NCI-H187 (cell line): Measurements from ENCODE around the gene RSPO1.
"Not testable (repeated sequence)": the region's sequence is repeated elsewhere in the genome, so short reads cannot be mapped to it uniquely, and the experiment has no call there.

Source experiments
- DNase-seq, 2 experiments: peaks; one replicate each; lab custom pipeline; 2025; lab: John Stamatoyannopoulos, UW

RSPO1 gene

DNA sequence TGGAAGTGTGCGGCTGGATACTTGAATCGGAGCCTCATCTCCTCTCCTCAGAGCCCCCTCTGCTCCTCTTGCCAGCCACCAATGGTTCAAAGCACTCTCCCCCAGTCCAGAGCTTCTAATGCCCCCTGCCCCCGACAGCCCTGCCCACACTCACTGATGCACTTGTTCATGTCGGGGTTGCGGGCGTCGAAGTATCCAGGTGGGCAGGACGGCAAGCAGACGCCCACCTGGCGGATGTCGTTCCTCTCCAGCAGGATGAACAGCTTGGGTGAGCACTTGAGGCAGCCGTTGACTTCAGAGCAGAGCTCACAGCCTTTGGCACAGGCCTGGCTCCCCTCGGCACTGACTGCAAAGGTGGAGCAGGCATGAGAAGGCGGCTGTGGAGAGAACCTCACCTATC lies 18.4 kb downstream of the RSPO1 start:
- DNase-seq, result no peak

DNA sequence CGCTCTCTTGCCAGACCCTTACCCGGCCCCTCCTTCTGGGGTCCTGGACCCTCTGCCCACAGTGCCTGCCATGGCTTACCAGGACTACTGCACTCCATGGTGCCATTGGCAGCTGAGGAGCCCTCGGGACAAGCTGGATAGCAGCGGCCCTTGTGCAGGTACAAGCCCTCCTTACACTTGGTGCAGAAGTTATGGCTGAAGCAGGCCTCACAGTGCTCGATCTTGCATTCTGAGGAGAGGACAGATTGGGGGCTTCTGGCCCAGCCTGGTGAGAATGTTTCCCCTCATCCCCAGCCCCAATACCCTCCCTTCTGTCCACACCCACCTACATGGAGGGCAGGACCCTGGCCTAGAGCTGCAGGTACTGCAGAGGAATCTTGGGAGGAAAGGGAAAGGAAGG lies 20.6 kb downstream of the RSPO1 start:
- DNase-seq, result no peak

DNA sequence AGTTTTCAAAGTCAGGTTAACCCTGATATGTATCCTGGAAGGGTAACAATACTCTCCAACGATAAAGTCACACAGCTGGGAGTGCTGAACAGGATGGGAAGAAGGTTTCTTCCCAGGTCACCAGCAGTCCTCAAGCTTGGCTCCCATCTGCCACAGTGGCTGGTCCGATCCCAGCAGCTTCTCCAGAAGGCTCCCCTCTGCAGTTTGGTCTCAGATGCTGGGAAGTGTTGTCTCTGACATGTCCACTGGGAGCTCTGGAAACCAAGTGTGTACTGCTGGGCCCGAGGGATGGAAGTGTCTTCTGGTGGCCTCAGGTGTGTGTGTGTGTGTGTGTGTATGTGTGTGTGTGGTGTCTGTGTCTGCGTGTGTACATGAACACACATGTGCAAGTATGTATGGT lies 22.5 kb downstream of the RSPO1 start:
- DNase-seq, result no peak

DNA sequence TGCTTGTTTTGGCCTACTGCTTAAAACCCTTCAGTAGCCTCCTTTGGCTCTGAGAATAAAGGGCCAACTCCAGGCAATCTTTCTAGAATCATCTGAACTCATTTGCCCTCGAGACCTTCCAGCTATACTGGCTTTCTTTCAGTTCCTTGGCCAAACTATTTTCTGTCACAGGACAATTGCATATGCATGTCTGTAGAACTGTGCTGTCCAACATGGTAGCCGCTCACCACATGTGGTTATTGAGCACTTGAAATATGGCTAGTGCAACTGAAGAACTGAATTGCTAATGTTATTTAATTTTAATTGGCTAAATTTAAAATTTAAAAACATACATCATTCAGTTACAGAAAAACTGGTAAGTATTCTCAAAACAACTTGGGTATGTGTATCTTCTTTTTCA lies 24.7 kb downstream of the RSPO1 start:
- no peak for DNase-seq

DNA sequence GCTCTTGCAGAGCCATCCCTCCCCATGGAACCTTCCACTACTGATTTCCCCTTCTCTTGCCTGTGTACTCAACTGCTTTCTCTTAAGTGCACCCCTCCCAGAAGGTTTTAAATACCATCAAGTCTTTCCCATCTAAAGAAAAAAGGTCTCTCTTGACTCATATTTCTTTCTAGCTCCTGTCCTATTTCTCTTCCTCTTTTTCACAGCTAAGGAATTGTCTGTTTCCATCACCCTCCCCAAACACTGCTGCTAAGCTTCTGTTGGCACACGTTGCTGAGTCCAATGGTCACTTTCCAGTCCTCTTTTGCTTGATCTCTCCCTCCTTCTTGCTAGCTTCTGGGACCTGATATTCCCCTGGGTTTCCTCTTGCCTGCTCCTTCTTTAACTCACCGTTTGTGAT lies 25.7 kb downstream of the RSPO1 start:
- DNase-seq, result no peak

DNA sequence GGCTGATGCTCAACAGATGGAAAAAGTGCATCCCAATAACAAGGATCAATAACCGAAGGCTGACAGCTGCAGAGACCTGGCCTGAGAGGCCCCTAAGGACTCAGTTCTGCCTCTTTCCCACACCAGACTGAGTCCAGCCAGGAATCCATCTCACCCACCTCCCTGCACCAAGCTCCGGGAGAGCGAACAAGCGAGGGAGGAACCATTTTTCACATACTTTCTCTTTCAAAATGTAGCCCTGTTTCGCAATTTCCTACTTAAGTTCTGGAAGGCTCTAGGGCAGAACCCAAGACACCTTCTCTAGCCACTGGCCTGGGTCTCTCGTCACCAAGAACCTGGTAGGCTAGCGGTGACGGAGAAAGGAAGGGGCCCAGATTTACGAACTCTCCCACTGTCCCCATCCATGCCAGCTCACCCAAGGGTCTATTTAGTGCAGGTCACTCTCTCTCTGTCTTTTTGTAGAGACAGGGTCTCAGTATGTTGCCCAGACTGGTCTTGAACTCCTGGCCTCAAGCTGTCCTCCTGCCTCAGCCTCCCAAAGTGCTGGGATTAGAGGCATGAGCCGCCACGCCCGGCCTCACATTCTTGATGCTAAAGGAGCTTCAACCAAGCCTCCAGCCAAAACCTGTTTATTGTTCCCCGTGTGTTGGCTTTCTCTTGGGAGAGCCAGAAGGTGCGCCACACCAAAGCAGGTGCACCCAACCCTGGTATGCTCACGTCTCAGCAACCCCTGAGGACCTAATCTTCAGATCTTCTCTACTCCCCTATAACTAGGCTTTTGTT lies 28.0 kb downstream of the RSPO1 start:
- no peak for DNase-seq

DNA sequence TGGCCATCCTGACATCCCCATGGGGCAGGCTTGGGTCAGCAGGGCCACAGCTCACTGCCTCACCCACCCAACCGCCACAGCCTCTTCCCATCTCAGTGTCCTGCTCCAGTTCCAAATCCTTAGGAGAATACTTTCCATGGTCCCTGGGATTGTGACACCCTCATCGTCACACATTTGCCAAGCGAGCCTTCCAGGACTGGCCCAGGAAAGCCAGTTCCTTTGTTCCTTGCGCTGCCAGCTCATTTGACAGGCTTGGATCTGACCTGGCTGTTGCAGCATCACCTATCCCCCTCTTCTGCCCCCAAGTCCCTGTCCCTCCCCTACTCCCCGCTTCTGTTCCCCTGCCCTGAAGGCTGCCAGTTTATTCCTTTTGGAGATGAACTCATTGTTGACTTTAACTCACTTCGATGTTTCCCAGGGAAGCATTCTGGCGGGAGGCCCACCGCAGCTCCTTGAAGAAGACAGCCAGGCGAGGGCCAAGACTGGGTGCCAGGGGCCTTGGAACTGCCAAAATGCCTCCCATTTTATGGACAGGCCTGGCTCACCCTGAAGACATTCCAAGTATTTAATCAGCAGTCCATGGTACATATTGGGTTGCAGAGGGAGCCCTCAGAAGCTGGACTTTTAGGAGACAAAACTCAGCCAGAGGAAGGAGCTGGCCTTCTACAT lies 28.8 kb downstream of the RSPO1 start:
- DNase-seq, result no peak

DNA sequence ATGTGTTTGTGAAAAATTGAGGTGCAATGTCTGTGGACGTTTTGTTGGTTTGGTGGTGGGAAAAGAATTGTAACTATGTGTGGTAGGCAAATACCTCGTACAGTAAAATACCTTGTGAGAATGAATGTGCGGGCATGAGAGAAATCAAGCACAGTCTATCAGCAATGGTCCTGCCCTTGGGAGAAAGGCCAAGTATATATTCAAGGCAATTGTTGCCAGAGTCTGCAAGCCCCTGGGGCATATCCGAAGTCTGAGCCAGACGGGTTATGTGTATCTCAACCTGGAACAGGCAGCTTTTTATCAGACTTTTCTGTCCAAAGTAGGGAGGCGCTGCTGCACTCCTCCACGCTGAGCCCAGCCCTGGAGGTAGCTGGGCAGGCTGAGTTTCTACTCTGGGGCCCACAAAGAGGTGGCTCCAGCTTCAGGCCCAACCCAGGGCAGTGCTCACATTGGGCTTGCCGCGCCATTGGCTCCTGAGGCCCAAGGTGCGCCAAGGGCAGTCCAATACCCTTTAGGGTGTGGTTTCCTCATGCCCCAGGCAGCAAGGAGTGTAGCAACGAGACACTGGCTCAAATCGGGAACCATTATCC lies 29.5 kb downstream of the RSPO1 start:
- DNase-seq, result no peak

GRCh38 chr1:37602750-37603694 lies 31.7 kb downstream of the RSPO1 start:
- peak in 1 of 2 experiments; percentile 11 for DNase-seq

DNA sequence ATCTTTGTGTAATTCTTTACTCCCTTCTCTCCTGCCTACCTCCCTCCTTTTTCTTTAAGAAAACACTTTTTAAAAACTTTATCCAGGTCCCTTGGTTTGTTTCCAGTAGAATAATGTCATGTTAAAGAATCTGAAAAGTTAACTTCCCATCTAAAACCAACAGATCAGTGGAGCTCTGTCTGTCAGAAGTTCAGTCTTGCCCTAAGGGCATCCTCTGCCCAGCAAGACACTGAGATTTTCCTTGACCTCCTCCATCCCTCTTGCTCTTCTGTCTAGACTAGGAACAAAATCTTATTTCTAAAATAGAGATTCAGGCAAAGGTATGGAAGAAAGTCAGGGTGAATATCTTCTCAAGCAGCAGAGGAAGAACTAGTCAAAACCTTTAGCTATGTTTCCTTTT lies 33.3 kb downstream of the RSPO1 start:
- DNase-seq, result no peak

DNA sequence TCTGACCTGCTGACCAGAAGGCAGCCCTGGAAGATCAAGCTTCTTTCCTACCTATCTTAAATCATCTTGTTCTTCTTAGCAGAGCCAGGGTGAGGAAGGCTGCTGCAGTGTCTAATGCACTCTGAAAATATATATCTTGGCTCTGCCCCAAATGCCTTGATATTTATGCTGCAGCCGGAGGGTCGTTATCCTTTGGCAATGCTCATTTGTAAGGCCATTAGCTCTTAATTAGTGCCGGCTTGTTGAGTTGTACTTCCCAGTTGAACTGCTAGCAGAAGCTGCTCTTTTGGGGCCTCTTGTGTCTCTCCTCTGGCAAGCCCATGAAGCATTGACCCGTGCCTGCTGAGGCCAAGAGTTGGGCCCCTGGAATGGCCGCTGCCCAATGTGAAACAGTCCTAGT lies 34.8 kb downstream of the RSPO1 start:
- no peak for DNase-seq

- DNase-seq, result no peak
These were observed 38.5 kb downstream of the RSPO1 start for GRCh38 chr1:37596182-37596667.

DNA sequence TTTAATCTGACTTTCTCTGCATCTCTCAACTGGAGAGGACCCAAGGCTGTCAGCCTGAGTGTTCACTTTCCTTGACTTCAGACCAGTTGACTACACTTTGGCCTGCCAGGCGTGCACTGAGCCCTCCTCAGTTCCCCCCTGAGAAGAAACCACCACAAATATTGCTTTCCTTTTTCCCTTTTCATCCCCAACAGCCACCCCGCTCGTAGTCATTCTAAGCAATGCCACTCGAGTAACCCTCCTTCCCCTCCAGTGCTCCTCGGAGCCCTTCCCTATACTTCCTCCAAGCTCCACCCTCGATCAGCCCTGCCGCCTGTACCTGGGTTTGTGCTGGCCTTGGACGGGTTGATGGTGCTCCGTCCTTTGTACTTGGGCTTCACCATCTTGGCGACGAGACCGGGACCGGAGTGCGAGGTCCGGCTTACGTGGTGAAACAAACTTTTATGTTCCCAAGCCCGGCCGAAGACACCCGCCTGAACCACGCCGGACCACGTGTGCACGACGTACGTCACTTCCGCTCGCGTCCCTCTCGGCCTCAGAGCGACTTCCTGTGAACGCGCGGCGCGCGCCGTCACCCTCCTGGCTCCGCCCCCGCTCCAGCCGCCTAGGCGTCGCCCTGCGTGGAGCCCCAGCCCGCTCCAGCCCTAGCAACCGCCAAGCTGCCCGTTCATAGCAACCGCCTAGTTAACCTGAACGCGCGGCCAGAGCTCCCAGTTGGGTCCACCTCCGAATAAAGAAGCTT lies 39.1 kb downstream of the RSPO1 start, which contains the start of gene GNL2:
Gene GNL2 (minus strand): TSS at position 498 of the 742 bp plus-strand sequence. CDS start 115 bp downstream, at position 383.
- peak; percentile 84 to 90 for DNase-seq

DNA sequence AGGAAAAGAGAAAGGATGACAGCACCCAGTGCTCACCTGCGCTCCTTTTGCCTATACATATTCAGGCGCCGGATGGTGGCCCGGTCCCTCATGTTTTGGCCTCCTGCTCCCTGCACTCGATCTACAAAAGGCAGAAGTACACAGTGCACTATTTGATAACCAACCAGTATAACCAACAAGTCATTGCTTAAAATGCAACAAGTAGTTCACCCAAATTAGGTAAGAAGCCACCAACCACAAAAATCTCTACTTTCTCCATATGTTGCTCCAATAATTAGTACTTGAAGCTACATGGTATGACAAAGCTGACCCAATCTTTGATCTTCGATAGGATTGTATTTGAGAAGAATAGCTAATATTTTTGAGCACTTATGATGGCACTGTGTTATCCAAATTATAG lies 41.0 kb downstream of the RSPO1 start:
- DNase-seq, result no peak

DNA sequence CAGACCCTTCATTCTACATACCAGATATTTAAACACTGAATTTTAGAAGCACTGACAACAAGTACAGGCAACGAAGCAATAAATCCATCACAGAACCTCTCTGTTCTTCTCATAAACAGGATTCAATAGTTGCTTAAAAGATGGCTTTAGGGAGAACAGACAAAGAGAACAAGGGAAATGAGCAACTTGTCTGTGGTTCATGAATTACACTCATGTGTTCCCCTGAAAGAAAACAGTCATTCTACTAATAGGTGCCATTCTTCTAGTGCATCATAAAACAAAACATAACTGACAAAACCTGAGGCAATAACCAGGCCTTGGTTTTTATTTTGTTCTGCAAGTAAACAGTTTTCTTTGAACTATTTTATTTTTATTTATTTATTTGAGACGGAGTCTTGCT lies 45.8 kb downstream of the RSPO1 start:
- no peak for DNase-seq

DNA sequence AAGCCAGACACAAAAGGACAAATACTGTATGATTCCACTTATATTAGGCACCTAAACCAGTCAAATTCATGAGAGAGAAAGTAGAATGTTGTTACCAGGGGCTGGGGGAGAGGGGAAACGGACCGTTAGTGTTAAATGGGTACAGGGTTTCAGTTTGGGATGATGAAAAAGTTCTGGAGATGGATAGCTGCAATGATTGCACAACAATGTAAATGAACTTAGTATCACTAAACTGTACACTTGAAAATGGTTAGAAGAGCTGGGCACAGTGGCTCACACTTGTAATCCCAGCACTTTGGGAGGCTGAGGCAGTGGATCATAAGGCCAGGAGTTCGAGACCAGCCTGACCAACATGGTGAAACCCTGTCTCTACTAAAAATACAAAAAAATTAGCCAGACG lies 50.1 kb downstream of the RSPO1 start:
- DNase-seq, result not testable (repeated sequence)

GRCh38 chr1:37575692-37576091 lies 59.0 kb downstream of the RSPO1 start:
- DNase-seq, result no peak

DNA sequence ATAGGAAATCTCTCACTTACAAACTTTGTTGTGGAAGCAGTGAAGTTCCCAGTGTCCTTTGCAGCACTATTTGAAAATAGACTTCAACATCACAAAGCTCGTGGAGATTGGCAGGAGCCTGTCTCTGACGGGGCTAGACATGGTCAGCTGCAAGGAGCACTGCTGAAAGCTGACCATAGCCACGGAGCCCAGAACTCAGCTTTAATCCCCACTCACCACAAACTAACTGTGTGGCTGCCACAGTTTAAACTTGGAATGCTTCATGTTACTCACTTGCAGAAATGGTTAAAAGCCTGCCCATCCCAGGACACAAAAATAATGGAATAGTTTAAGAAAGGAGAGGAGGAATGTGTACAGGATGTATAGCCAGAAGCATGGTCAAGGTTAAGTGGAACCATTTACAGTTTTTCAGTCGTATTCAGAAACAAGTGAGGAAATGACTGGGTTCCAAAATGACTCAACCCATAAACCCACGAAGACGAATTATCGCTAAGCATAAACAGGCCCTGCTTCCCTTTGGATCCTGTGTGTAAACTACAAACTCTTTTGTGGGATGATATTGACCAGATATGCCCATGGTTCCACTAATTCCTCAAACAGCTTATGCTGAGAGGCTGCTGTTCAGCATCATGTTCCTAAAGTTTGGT lies 59.7 kb downstream of the RSPO1 start:
- no peak for DNase-seq

- no peak for DNase-seq
These were observed 64.0 kb downstream of the RSPO1 start for GRCh38 chr1:37570528-37571334.

- DNase-seq, result no peak
These were observed 67.7 kb downstream of the RSPO1 start for GRCh38 chr1:37567023-37567422.
